ENCODE data around the gene IRAK2.

IRAK2 gene

GRCh38 chr3:10284496-10284895 lies 119.8 kb downstream of the IRAK2 start:
- no peak for DNase-seq (ENCODE audit: low read depth)

GRCh38 chr3:10285272-10286132 lies 120.8 kb downstream of the IRAK2 start:
- no peak for DNase-seq (ENCODE audit: low read depth)

GRCh38 chr3:10286133-10286524 lies 121.4 kb downstream of the IRAK2 start:
- no peak for DNase-seq (ENCODE audit: low read depth)

GRCh38 chr3:10286596-10287295 lies 122.0 kb downstream of the IRAK2 start:
- no peak for DNase-seq (ENCODE audit: low read depth)

GRCh38 chr3:10287936-10288574 lies 123.3 kb downstream of the IRAK2 start:
- no peak for DNase-seq (ENCODE audit: low read depth)

GRCh38 chr3:10288575-10288960 lies 123.8 kb downstream of the IRAK2 start:
- no peak for DNase-seq (ENCODE audit: low read depth)

GRCh38 chr3:10289077-10289476 lies 124.4 kb downstream of the IRAK2 start:
- no peak for DNase-seq (ENCODE audit: low read depth)

GRCh38 chr3:10289787-10290355 lies 125.2 kb downstream of the IRAK2 start:
- DNase-seq (ENCODE audit: low read depth), result no peak

- DNase-seq (ENCODE audit: low read depth), result no peak
Measured at GRCh38 chr3:10290481-10291176, 125.9 kb downstream of the IRAK2 start.

GRCh38 chr3:10291641-10292040 lies 126.9 kb downstream of the IRAK2 start:
- no peak for DNase-seq (ENCODE audit: low read depth)

- no peak for DNase-seq (ENCODE audit: low read depth)
Measured at GRCh38 chr3:10292505-10293419, 128.0 kb downstream of the IRAK2 start, which contains the start of gene GHRL. Gene GHRL, minus strand, starts transcription at chr3:10292947. Its CDS starts 2,767 bp downstream, at chr3:10290180.

Data from stimulated activated CD8-positive, alpha-beta memory T cell treated with anti-CD3 and anti-CD28 coated beads, Interleukin-4, amount 100 ng/mL, for 24 hours (primary cell).